Mesenchymal stem cell (in vitro differentiated cells and primary cell): ENCODE results near the gene SCAF8.

ENCODE experiments used
- DNase-seq: peaks from one replicate; pipeline ENCODE4 v3.0.0-alpha.2; 2013
- H2AFZ ChIP-seq: one replicate; pipeline ENCODE4 v1.6.1; 2013; ENCODE audit warnings: low read depth, mild to moderate bottlenecking, control low read depth, inconsistent platforms, low read length, moderate library complexity
- H2AK5ac ChIP-seq: 2 replicates; pipeline ENCODE4 v1.6.1; 2013; ENCODE audit warnings: low read length, moderate library complexity, mild to moderate bottlenecking, inconsistent platforms; ENCODE audit not compliant: severe bottlenecking
- H2BK120ac ChIP-seq: one replicate; pipeline ENCODE4 v1.6.1; 2013; ENCODE audit warnings: low read depth, mild to moderate bottlenecking, inconsistent platforms, low read length, moderate library complexity
- H2BK12ac ChIP-seq, 2 experiments: one replicate each; pipeline ENCODE4 v1.6.1; 2013; ENCODE audit warnings: inconsistent platforms in 2 of 2, low read length in 2 of 2, mild to moderate bottlenecking in 2 of 2, moderate library complexity in 2 of 2, control low read depth in 1 of 2
- H2BK15ac ChIP-seq: one replicate; pipeline ENCODE4 v1.6.1; 2013; ENCODE audit warnings: mild to moderate bottlenecking, low read depth, inconsistent platforms; ENCODE audit not compliant: poor library complexity, severe bottlenecking
- H2BK5ac ChIP-seq: 2 replicates; pipeline ENCODE4 v1.6.1; 2013; ENCODE audit warnings: low read depth, mild to moderate bottlenecking, low read length, control low read depth, inconsistent platforms; ENCODE audit not compliant: poor library complexity, severe bottlenecking
- H3K14ac ChIP-seq, 2 experiments: one replicate each; pipeline ENCODE4 v1.6.1; 2013; ENCODE audit warnings: inconsistent platforms in 2 of 2, low read length in 2 of 2, control low read depth in 1 of 2, mild to moderate bottlenecking in 1 of 2, moderate library complexity in 1 of 2
- H3K18ac ChIP-seq, 2 experiments: one replicate each; pipeline ENCODE4 v1.6.1; 2013; ENCODE audit warnings: inconsistent platforms in 2 of 2, low read length in 2 of 2, control low read depth in 1 of 2, low read depth in 1 of 2, mild to moderate bottlenecking in 1 of 2
- H3K23ac ChIP-seq, 2 experiments: one replicate each; pipeline ENCODE4 v1.6.1; 2013; ENCODE audit warnings: inconsistent platforms in 2 of 2, low read length in 2 of 2, mild to moderate bottlenecking in 2 of 2, moderate library complexity in 2 of 2, control low read depth in 1 of 2
- H3K27ac ChIP-seq: 2 replicates; pipeline ENCODE4 v1.5.1; 2013; ENCODE audit warnings: mild to moderate bottlenecking, moderate library complexity, low read length, control low read depth, inconsistent platforms; ENCODE audit not compliant: poor library complexity, severe bottlenecking
- H3K27me3 ChIP-seq, 2 experiments: 2 replicates each; pipeline versions ENCODE4 v1.6.1 to v1.7.0; 2013; ENCODE audit warnings: low read length in 2 of 2, mild to moderate bottlenecking in 2 of 2, moderate library complexity in 2 of 2, control low read depth in 1 of 2, inconsistent platforms in 1 of 2; ENCODE audit not compliant: control insufficient read depth in 1 of 2, insufficient read depth in 1 of 2
- H3K36me3 ChIP-seq, 2 experiments: 2 replicates each; pipeline versions ENCODE4 v1.6.1 to v1.7.0; 2013; ENCODE audit warnings: low read length in 2 of 2, control low read depth in 1 of 2, inconsistent platforms in 1 of 2, low read depth in 1 of 2, mild to moderate bottlenecking in 1 of 2; ENCODE audit not compliant: insufficient read depth in 2 of 2, control insufficient read depth in 1 of 2
- H3K4ac ChIP-seq, 2 experiments: one replicate each; pipeline ENCODE4 v1.6.1; 2013; ENCODE audit warnings: inconsistent platforms in 2 of 2, low read length in 2 of 2, mild to moderate bottlenecking in 2 of 2, moderate library complexity in 2 of 2, control low read depth in 1 of 2, low read depth in 1 of 2
- H3K4me1 ChIP-seq: 2 replicates; pipeline ENCODE4 v1.6.1; 2013; ENCODE audit warnings: low read depth, low read length, control low read depth; ENCODE audit not compliant: control insufficient read depth, insufficient read depth
- H3K4me2 ChIP-seq: 2 replicates; pipeline ENCODE4 v1.6.1; 2013; ENCODE audit warnings: low read length, mild to moderate bottlenecking, inconsistent platforms; ENCODE audit not compliant: poor library complexity, severe bottlenecking
- H3K4me3 ChIP-seq, 2 experiments: 2 replicates each; pipeline versions ENCODE4 v1.5.1 to v1.7.0; 2013; ENCODE audit warnings: low read length in 2 of 2, mild to moderate bottlenecking in 2 of 2, control low read depth in 1 of 2, low read depth in 1 of 2; ENCODE audit not compliant: insufficient read depth in 1 of 2
- H3K79me1 ChIP-seq: replicated peaks from 2 replicates; pipeline ENCODE4 v1.6.1; 2013; ENCODE audit warnings: mild to moderate bottlenecking, control low read depth, low read length, inconsistent platforms; ENCODE audit not compliant: poor library complexity, severe bottlenecking
- H3K9ac ChIP-seq: 2 replicates; pipeline ENCODE4 v1.7.0; 2013; ENCODE audit warnings: mild to moderate bottlenecking, low read length, moderate library complexity
- H3K9me3 ChIP-seq: 2 replicates; pipeline ENCODE4 v1.7.0; 2013; ENCODE audit warnings: mild to moderate bottlenecking, low read length; ENCODE audit not compliant: control insufficient read depth
- H4K8ac ChIP-seq: one replicate; pipeline ENCODE4 v1.6.1; 2013; ENCODE audit warnings: inconsistent platforms, mild to moderate bottlenecking, low read length, moderate library complexity
- H4K91ac ChIP-seq: one replicate; pipeline ENCODE4 v1.6.1; 2013; ENCODE audit warnings: mild to moderate bottlenecking, low read length, inconsistent platforms
- WGBS: methylation state at CpG from one replicate; pipeline ENCODE4 v1.1.7; 2013; ENCODE audit warnings: mixed read lengths; 5-methylcytosine and 5-hydroxymethylcytosine counted together

The SCAF8 gene

GRCh38 chr6:154829970-154830369, 96.8 kb downstream of the SCAF8 start:
- no peaks in the 10 kb centered on the region for H3K27me3 ChIP-seq
- H3K9me3 ChIP-seq, result no peaks in the 10 kb centered on the region
- WGBS, result no CpG with 5 or more reads among the region's 1 CpG
- H3K14ac ChIP-seq, result no peak overlapping the region
- H3K4me2 ChIP-seq, result no peak overlapping the region
- no peak overlapping the region for H2BK15ac ChIP-seq
- H4K8ac ChIP-seq, result no peak overlapping the region
- H3K79me1 ChIP-seq, result peaks cover 20% of the 10 kb centered on the region
- H2BK5ac ChIP-seq, result no peak overlapping the region
- H3K27ac ChIP-seq, result no peak overlapping the region
- no peak overlapping the region for H3K4ac ChIP-seq
- no peak overlapping the region for H2AK5ac ChIP-seq
- H3K36me3 ChIP-seq, result peaks cover 16 to 94% of the 10 kb centered on the region in 2 experiments
- H3K9ac ChIP-seq, result no peak overlapping the region
- no peaks in the 10 kb centered on the region for H3K4me1 ChIP-seq
- H4K91ac ChIP-seq, result no peak overlapping the region
- no peak overlapping the region for H3K23ac ChIP-seq
- H2BK12ac ChIP-seq, result no peak overlapping the region
- no peak overlapping the region for H3K4me3 ChIP-seq
- H3K18ac ChIP-seq, result no peak overlapping the region
- H2AFZ ChIP-seq, result no peak overlapping the region
- DNase-seq, result no peak
- no peak overlapping the region for H2BK120ac ChIP-seq

GRCh38 chr6:154830771-154831170, 97.6 kb downstream of the SCAF8 start:
- no peaks in the 10 kb centered on the region for H3K4me1 ChIP-seq
- H2BK15ac ChIP-seq, result no peak overlapping the region
- no peak overlapping the region for H3K4me2 ChIP-seq
- H2BK120ac ChIP-seq, result no peak overlapping the region
- peaks cover 16% of the 10 kb centered on the region for H3K79me1 ChIP-seq
- H3K36me3 ChIP-seq, result peaks cover 10 to 89% of the 10 kb centered on the region in 2 experiments
- no peak overlapping the region for H2BK5ac ChIP-seq
- H3K27me3 ChIP-seq, result no peaks in the 10 kb centered on the region
- no peak overlapping the region for H3K4ac ChIP-seq
- no peak overlapping the region for H3K9ac ChIP-seq
- no peak overlapping the region for H2AFZ ChIP-seq
- no peak overlapping the region for H3K23ac ChIP-seq
- no peaks in the 10 kb centered on the region for H3K9me3 ChIP-seq
- no peak for DNase-seq
- no peak overlapping the region for H3K14ac ChIP-seq
- H2AK5ac ChIP-seq, result no peak overlapping the region
- H3K4me3 ChIP-seq, result no peak overlapping the region
- no peak overlapping the region for H4K8ac ChIP-seq
- WGBS, result 100% methylated on average over 4 of the region's 4 CpGs
- no peak overlapping the region for H3K18ac ChIP-seq
- H4K91ac ChIP-seq, result no peak overlapping the region
- no peak overlapping the region for H3K27ac ChIP-seq
- no peak overlapping the region for H2BK12ac ChIP-seq

- Histone ChIP-seq H3K27ac (no peak overlapping the region), H2BK5ac (no peak overlapping the region), H4K91ac (no peak overlapping the region), H3K9ac (no peak overlapping the region), H3K79me1 (peaks cover 17% of the 10 kb centered on the region), H3K27me3 (no peaks in the 10 kb centered on the region), H3K18ac (no peak overlapping the region), H2AK5ac (no peak overlapping the region), H3K4me2 (no peak overlapping the region), H3K4ac (no peak overlapping the region), H4K8ac (no peak overlapping the region), H3K4me1 (peaks cover 2% of the 10 kb centered on the region), H2BK12ac (no peak overlapping the region), H2BK15ac (no peak overlapping the region), H3K23ac (no peak overlapping the region), H3K9me3 (no peaks in the 10 kb centered on the region), H3K4me3 (no peak overlapping the region), H3K14ac (no peak overlapping the region), H2BK120ac (no peak overlapping the region), H3K36me3 (peaks cover 10 to 52% of the 10 kb centered on the region in 2 experiments), H2AFZ (no peak overlapping the region)
- DNase-seq, result no peak
- 97% methylated on average over 3 of the region's 4 CpGs for WGBS
Measured at GRCh38 chr6:154835307-154835706, 102.1 kb downstream of the SCAF8 start.

- Histone ChIP-seq H3K14ac (no peak overlapping the region), H2BK5ac (no peak overlapping the region), H3K23ac (no peak overlapping the region), H2AK5ac (no peak overlapping the region), H3K18ac (no peak overlapping the region), H3K27me3 (no peaks in the 10 kb centered on the region), H4K8ac (no peak overlapping the region), H2BK15ac (no peak overlapping the region), H3K4ac (no peak overlapping the region), H3K4me3 (no peak overlapping the region), H2BK120ac (no peak overlapping the region), H3K4me1 (peaks cover 2% of the 10 kb centered on the region), H3K79me1 (peaks cover 13% of the 10 kb centered on the region), H2AFZ (no peak overlapping the region), H2BK12ac (no peak overlapping the region), H3K36me3 (peaks cover 0 to 21% of the 10 kb centered on the region in 2 experiments), H3K4me2 (no peak overlapping the region), H3K27ac (no peak overlapping the region), H3K9ac (no peak overlapping the region), H4K91ac (no peak overlapping the region), H3K9me3 (no peaks in the 10 kb centered on the region)
- 100% methylated on average over 2 of the region's 6 CpGs for WGBS
- no peak for DNase-seq
Measured at GRCh38 chr6:154839546-154839945, 106.3 kb downstream of the SCAF8 start.
